ENCODE results near the gene LTO1.

LTO1 gene

DNA sequence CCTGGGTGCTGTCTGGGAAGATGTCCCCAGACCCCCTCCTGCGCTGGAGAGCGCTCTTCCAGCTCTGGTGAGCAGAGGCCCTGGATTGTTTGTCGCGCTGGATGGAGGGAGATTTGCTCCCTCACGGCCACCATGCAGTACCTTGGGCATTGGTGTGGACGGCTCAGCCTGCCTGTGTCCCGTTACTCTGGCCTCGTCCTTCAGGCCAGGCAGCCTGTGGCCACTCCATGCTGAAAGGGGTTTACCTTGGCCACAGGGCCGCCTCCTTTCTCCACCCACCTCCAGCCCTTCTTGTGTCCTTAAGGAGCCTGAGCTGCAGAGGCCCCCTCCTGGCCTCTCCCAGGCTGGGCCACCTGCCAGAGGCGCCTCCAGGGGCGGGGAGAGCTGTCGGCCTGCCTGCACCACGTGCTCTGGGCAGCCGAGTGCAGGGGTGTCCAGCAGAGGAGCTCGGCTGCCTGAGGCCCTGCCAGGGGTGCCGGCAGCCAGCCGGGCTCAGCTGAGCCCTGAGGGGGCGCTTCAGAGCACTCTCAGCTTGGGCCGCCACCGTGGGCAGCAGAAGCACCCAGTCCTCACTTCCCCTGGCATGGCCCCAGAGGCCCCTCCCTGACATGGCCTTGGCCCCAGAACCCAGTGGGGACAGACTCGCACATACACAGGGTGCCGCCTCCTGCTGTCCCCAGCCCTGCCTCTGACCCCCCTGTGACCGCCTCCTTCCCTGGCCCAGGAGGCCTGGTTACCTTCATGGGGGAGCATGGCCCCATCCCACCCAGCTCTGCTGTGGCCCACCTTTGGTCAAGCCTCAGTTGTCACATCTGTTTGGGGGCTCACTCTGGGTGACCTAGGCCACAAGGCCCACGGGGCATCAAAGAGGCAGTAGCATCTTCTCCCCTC is 30.8 kb downstream of the LTO1 start:
- no peak for DNase-seq

DNA sequence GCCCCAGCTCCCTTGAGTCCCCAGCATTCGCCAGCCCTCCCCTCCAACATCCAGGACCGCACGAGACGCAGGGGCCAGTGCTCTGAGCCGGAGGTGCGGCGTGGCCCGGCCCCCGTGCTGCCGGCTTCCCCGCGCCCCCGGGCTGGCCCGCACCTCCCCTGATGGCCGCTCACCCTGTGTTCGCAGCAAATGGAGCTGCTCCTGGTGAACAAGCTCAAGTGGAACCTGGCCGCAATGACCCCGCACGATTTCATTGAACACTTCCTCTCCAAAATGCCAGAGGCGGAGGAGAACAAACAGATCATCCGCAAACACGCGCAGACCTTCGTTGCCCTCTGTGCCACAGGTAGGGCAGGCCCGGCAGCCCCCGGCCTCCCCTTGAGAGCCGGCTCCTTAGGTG is 31.5 kb downstream of the LTO1 start:
- no peak for DNase-seq

DNA sequence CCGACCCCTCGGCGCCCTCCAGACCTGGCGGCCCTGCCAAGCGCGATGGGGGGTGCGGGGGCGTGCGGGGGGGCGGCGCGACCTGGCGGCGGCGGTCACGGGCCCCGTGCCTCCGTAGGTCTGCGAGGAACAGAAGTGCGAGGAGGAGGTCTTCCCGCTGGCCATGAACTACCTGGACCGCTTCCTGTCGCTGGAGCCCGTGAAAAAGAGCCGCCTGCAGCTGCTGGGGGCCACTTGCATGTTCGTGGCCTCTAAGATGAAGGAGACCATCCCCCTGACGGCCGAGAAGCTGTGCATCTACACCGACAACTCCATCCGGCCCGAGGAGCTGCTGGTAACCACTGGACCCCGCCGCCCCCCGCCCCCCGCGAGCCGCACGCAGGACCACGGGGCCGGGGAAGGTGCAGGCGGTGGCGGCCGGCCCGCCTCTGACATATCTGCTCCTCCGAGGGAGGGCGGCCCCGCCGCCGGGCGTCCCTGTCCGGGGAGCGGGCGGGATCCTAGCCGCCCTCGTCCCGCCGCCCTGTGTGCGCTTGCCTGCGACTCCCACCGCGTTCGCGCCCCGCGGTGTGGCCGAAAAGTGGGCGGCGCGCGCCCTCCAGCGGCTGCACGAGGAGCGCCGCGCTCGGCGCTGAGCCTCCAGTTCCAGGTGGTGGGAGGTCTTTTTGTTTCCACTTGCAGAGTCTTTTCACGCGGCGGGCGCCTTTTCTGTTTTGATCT is 32.1 kb downstream of the LTO1 start:
- peak; percentile 68 for DNase-seq

DNA sequence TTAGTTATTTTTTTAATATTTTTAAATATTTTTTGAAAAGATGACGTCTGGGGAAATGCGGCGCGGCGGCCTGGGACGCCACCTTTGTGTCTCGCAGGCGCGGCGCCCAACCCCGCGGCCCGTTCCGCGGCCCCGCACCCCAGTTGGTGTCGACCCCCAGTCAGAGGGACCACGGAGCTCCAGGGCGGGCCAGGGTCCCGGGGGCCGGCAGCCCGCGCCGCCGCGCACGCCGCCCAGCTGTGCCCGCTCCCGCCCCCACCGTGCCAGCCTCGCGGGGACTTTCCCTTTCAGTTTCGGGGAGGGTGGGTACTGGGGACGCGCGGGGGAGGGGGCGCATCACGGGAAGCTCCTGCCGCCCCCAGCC is 32.6 kb downstream of the LTO1 start:
- no peak for DNase-seq

DNA sequence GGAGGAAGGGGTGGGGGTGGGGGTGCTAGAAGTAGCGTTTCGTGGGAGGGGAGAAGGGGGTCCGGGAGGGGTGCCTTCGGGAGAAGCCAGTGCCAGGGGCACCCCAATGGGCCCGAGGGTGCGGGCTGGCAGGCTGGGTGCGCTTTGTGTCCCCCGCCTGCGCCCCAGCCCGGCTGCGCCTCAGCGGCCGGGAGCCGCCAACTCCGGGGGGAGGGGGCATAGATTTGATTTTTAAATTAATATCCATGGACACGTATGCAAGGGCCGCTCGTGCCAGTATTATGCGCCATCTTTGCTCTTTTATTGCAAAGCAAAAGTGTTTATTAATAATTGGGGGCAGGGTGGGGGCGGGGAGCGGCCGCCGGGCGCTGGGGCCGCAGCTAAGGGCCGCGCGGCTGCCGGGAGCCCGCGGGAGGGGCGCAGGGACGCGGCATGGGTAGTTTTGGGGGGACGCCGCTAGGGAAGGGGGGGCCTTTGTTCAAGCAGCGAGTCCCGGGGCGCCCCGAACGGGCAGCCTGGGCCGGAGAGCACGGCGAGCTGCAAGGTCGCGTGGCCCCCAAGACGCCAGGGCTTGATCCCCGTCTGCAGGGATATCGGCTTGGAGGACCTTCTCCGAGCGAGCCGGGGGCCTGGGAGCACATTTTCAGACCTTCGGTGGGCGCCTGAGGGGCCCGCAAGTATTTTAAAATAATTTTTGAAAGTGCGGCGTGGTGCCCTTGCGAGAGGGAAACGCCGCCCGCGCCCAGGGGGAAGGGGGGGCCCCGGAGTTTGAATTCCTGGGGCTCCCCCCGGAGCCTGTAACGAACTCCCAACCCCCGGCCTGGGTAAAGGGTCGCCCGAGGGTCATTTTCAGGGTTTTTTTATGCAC is 33.2 kb downstream of the LTO1 start:
- DNase-seq: no peak

DNA sequence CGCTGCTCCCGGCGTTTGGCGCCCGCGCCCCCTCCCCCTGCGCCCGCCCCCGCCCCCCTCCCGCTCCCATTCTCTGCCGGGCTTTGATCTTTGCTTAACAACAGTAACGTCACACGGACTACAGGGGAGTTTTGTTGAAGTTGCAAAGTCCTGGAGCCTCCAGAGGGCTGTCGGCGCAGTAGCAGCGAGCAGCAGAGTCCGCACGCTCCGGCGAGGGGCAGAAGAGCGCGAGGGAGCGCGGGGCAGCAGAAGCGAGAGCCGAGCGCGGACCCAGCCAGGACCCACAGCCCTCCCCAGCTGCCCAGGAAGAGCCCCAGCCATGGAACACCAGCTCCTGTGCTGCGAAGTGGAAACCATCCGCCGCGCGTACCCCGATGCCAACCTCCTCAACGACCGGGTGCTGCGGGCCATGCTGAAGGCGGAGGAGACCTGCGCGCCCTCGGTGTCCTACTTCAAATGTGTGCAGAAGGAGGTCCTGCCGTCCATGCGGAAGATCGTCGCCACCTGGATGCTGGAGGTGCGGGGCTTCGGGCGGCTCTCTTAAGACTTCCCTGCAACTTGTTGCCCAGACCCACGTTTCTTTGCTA is 34.1 kb downstream of the LTO1 start, which contains the start of gene CCND1:
Gene CCND1 (plus strand): TSS at position 162 of the 587 bp plus-strand sequence. CDS start 158 bp downstream, at position 320.
- DNase-seq: peak; percentile 41

DNA sequence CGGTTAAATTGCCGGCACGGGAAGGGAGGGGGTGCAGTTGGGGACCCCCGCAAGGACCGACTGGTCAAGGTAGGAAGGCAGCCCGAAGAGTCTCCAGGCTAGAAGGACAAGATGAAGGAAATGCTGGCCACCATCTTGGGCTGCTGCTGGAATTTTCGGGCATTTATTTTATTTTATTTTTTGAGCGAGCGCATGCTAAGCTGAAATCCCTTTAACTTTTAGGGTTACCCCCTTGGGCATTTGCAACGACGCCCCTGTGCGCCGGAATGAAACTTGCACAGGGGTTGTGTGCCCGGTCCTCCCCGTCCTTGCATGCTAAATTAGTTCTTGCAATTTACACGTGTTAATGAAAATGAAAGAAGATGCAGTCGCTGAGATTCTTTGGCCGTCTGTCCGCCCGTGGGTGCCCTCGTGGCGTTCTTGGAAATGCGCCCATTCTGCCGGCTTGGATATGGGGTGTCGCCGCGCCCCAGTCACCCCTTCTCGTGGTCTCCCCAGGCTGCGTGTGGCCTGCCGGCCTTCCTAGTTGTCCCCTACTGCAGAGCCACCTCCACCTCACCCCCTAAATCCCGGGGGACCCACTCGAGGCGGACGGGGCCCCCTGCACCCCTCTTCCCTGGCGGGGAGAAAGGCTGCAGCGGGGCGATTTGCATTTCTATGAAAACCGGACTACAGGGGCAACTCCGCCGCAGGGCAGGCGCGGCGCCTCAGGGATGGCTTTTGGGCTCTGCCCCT is 34.7 kb downstream of the LTO1 start:
- no peak for DNase-seq

DNA sequence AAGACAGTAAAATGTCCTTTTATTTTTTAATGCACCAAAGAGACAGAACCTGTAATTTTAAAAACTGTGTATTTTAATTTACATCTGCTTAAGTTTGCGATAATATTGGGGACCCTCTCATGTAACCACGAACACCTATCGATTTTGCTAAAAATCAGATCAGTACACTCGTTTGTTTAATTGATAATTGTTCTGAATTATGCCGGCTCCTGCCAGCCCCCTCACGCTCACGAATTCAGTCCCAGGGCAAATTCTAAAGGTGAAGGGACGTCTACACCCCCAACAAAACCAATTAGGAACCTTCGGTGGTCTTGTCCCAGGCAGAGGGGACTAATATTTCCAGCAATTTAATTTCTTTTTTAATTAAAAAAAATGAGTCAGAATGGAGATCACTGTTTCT is 35.3 kb downstream of the LTO1 start:
- DNase-seq: no peak

DNA sequence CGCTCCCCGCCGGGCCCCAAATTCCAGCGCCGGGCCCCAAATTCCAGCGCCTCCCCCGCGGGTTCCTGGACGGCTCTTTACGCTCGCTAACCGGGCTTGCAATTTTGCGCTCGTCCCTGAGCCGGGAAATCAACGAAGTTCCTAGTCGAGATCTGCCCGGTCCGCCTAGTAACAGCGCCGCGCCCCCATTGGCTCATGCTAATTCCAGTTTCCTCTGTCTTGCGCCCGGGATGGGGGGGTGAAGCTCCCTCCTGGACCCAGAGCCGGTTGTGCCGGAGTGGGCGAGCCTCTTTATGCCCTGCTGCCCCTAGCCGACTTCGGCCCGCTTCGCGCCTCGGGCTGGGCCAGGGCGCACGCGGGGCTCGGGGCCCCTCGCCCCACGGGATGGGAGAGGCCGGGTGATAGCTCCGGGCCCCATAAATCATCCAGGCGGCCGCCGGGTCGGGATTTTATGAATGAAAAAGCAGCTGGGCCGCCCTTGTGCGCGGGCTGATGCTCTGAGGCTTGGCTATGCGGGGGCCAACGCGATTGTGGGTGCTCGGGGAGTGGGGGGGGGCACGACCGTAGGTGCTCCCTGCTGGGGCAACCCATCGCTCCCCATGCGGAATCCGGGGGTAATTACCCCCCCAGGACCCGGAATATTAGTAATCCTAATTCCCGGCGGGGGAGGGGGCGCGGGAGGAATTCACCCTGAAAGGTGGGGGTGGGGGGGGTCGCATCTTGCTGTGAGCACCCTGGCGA is 36.0 kb downstream of the LTO1 start:
- DNase-seq: peak; percentile 43

DNA sequence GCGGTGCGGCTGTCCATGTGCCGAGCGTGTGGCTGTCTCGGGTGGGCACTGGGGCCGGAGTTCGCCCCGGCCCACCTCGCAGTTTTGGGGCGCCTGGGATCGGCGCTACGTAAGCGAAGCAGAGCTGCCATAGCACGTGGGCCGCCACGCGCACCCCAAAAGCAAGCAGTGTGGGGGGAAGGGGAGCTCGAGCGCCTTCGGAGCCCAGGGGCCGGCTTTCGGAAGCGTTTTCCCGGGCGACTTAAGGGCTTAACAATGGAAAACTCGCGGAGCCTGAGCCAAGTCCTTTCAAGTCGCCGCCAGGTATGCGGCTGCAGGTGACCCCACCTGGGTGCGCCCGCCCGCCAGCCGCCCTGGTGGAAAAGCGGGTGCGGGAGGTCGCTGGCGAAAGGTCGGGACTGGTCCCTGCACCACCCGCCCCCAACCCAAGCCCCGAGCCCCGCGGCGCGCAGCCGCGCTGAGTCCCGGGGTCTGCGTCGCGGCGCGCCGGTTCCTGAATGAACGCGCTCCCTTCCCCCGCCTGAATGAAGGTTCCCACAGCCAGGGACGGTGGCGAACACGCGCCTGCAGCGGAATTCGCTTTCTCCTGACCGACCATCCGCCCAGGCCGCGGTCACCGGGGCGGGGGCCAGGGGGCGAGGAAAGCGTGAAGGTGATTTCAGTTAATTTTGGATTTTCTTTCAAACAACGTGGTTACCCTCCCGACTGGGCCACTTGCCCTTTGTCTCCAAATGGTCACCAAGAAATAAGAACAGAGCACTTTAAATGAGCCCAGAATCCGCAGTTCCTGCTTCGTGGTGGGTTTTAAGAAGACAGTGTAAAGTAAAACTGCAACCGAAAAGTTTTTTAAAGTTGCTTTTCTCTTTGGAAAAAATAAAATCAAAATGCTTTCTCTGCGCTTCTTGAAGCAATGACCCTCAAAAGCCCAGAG is 36.9 kb downstream of the LTO1 start:
- DNase-seq: no peak

DNA sequence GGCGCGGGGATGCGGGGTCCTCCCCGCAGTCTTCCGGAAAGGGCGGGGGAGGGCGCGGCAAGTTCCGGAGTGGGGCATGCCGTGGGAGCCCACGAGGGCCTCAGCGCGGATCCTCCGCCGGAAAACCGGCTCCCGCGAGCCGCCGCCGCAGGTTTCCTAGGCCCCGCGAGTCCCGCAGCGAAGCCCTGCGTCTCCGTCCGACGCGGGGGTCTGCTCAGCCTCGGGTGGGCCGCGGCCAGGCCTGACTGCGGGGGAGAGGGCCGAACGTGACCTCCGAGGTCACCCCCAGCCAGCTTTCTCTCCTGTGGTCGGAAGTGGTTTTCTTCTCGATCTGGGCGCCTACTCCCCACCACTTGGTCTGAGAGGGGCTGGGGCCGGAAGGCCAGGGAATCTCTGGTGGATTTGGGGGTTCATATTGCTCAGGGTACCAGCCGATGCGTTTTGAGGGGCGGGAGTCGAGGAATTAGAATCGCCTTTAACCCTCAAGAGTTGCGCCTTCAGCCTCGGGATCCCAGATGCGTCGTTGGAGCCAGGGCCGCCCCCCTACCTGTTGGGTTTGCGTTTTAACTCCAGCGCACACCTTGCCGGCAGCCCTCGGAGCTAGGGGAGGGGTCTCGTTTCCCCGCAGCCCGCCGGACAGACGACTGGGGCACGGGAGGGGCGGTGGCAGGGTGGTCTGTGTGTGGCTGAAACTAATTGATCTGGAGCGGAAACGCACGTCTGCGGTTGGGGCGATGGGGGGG is 37.8 kb downstream of the LTO1 start:
- no peak for DNase-seq

DNA sequence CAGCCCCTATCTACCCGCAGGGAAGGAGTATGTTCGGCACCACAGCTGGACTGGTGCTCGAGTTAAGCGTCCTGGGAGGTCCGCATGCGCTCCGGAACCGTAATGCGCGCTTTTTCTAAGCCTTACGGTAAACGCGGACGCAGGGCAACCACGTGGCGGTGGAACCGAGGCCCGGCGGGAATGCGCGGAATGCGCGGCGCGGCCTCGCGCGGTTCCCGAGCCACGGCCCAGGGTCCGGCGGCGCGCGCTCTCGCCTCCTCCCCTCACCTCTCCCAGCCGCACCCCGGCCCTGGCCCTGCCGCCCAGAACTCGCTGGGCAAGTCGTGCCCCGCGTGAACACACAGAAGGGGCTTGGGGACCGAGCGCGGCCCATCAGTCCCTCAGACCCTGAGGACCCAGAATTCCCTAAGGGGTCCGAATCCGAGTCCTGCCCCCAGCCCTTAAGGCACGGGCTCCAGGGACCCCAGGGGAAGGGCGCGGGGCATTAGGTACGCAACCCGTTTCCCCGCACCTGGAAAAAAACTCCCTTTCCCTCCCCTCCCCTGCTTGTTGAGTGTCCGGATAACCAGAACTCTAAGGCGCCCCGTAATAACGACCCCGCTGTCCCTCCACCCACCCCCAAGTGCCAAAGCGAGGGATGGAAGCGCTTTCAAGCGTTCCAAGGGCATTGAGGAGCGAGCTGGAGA is 38.5 kb downstream of the LTO1 start:
- no peak for DNase-seq

DNA sequence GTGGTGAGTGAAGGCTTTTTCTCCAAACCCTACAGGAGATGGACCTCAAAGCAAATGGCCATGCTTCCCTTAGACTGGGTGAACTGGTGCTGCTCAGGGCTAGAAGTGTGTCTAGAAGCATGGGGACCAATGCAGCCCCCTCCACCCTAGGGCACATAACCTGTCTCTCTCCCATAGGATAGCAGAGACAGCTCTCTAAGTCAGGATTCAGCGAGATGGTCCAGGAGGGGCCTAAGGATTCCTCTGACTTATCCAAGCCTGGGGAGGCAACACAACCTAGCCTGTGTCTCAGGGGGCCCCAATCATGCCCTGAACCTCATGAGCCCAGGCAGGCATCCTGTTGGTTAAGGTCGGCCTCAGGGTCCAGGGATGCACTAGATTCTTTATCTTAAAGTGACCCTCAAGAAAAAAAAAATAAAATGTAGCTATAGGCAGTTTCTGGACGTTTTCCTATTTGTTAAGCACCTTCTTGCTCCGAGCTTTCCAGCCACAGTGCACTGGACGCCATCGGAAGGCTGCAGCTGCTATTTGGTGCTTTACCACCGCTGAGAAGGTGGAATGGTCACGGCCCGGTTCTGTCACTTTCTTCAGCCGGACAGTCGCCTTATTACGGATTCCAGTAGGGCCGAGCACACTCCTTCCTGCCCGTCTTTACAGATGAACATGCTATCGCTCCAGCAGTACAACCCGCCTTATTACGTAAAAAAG is 39.2 kb downstream of the LTO1 start:
- DNase-seq: no peak

DNA sequence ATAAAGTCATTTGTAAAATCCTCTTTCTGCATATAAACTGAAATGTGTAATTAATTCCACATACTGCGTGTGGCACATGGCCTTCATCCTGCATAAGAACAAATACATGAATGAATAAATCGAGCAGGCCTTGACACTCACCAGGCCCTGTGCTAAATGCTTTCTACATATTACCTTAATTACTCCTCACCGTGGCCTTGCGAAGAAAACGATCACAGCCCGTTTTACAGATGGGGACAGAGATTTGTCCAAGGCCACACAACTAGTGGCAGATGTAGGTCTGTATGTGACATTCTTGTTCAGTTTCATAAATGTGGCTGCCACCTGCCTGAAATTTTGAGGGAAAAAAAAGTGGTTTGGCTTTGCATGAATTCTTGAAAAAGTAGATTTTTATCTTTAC is 40.0 kb downstream of the LTO1 start:
- no peak for DNase-seq

DNA sequence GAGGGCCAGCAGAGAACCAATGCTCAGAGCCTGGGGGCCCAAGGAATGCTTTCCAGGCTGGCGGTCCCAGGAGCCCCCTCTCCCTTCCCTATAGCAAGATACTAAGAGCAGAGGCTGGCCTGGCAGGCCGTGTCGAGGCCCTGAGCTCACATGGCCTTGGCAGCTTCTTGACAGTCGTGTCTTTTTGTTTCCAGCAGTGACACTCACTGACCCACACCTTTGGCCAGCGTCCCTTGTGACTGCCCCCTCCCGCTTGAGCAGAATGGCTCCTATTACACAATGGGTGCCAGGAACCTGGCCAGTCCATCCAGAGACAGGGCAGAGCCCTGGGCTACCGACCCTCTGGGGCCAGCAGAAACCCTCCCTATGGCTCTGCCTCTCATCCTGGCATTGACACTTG is 40.6 kb downstream of the LTO1 start:
- no peak for DNase-seq

DNA sequence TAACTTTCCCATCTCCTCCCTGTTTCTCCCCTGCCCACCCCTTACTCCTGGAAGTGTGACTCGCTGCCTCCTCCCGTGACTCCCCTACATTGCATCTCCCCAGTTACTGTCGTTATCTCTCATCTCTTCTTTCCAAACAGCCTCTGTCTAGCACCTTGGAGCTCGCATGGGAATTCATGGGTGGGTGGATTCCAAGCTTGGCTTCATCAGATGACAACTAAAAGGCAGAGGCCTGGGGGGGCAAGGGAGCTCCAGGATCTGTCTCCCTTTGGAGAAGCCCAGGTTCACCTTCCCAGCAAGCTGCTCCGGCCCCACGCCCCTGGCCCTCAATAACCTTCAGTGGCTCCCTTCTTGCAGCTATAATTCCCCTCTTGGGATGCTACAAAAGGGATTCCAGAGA is 41.1 kb downstream of the LTO1 start:
- DNase-seq: no peak

DNA sequence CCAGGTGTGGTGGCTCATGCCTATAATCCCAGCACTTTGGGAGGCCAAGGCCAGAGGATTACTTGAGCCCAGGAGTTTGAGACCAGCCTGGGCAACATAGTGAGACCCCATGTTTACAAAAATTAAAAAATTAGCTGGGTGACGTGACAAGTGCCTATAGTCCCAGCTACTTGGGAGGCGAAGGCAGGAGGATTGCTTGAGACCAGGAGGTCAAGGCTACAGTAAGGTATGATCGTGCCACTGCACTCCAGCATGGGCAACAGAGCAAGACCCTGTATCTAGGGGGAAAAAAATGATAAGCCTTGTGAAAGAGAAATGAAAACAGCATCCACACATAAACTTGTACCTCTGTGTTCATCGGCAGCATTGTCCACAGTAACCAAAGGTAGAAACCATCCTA is 42.3 kb downstream of the LTO1 start:
- DNase-seq: no peak

DNA sequence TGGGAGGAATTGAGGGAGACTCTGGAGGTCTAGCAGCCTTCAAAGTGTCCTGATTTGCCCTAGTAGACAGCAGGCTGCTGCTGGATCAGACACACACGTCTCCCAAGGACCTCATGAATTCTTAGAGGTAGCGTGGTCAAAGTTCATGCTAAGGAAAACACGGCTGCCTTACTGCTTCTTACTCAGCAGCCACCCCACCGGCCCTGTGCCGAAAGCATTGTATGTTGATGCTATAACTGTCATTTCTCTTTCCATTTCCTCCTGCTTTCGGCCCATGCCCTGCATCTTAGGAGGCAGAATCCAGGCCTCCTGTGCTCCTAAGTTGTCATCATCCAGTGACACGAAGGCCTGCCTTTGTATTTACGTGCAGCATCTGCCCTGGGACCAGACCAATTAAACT is 44.7 kb downstream of the LTO1 start:
- no peak for DNase-seq

Data from GDM1 (cell line).